BJ (cell line): Measurements from ENCODE around the gene AOPEP. TPM values are rescaled to one million over a fixed set of nuclear protein-coding genes. Genes with fewer than 3 reads are reported as not detected.

Source experiments
- CTCF ChIA-PET: fragments of 350-600 bp; formaldehyde crosslinking; extraction: SDS; loops from one replicate; lab custom pipeline; 2021; ENCODE audit warnings: antibody characterized with exemption, inconsistent platforms; lab: Yijun Ruan, JAX
- POLR2A ChIA-PET: fragments of 300-600 bp; sonication (Branson Sonifier 250); formaldehyde crosslinking; extraction: SDS; loops from one replicate; lab custom pipeline; 2021; ENCODE audit warnings: antibody characterized with exemption; lab: Charles Lee
- DNase-seq: peaks from one replicate; pipeline ENCODE4 v3.0.0-alpha.2; 2011; ENCODE audit warnings: low read depth
- H3K27me3 ChIP-seq: 2 replicates; pipeline ENCODE4 v1.6.0; 2011; ENCODE audit warnings: low read length; ENCODE audit not compliant: control insufficient read depth, insufficient read depth
- H3K36me3 ChIP-seq: 2 replicates; pipeline ENCODE4 v1.5.1; 2011; ENCODE audit warnings: low read length; ENCODE audit not compliant: control insufficient read depth, insufficient read depth
- H3K4me3 ChIP-seq: 2 replicates; pipeline ENCODE4 v1.5.1; 2011; ENCODE audit warnings: low read depth, mild to moderate bottlenecking, control low read depth, low read length
- CTCF ChIP-seq: IDR thresholded peaks from 2 replicates; pipeline ENCODE4 v1.5.1; 2011; ENCODE audit warnings: low read depth, mild to moderate bottlenecking, control low read depth, inconsistent platforms, low read length, moderate library complexity; ENCODE audit not compliant: insufficient read depth
- polyA plus RNA-seq: library from polyadenylated mRNA; depleted of rRNA; stranded (reverse); fragments of >200 nt; gene quantifications from 2 replicates; pipeline ENCODE4 v1.2.3, GENCODE V29; 2011

AOPEP gene
- polyA plus RNA-seq, 1 experiment, result 52.1 TPM

GRCh38 chr9:95116002-95116807 is 389.7 kb downstream of the AOPEP start:
- no peak for TF ChIP-seq CTCF
- Histone ChIP-seq H3K36me3 (peaks cover 11% of the 10 kb centered on the region), H3K4me3 (no peak overlapping the region), H3K27me3 (no peaks in the 10 kb centered on the region)
- ChIA-PET CTCF (interaction anchor here (0.7 to 2.8 kb wide), 4 partner anchors 11 to 435 kb away, joined by 3 to 8 read pairs (median 6); no protein-coding TSS in a partner anchor), POLR2A (interaction anchor here (0.5 kb wide), 1 partner anchor 334 kb away, joined by 4 read pairs; no protein-coding TSS in a partner anchor)
- no peak for DNase-seq

GRCh38 chr9:95116808-95117204 is 390.3 kb downstream of the AOPEP start:
- CTCF ChIA-PET, result interaction anchor here (0.7 to 2.8 kb wide), 2 partner anchors 10 to 435 kb away, joined by 3 to 8 read pairs; no protein-coding TSS in a partner anchor

GRCh38 chr9:95118596-95118995 is 392.1 kb downstream of the AOPEP start:
- CTCF ChIA-PET, result interaction anchor here (2.0 to 4.1 kb wide), 2 partner anchors 8 to 12 kb away, joined by 7 to 19 read pairs; no protein-coding TSS in a partner anchor
- no peak for TF ChIP-seq CTCF
- no peaks in the 10 kb centered on the region for H3K36me3 ChIP-seq
- DNase-seq, result no peak
- no peak overlapping the region for H3K4me3 ChIP-seq
- POLR2A ChIA-PET, result no interaction called here
- no peaks in the 10 kb centered on the region for H3K27me3 ChIP-seq

More at GRCh38 chr9:95116808-95117204, 390.3 kb downstream of the AOPEP start:
- peaks cover 8% of the 10 kb centered on the region for H3K36me3 ChIP-seq
- DNase-seq, result no peak
- H3K4me3 ChIP-seq, result no peak overlapping the region
- POLR2A ChIA-PET, result interaction anchor here (0.5 kb wide), 1 partner anchor 335 kb away, joined by 4 read pairs; no protein-coding TSS in a partner anchor
- TF ChIP-seq CTCF, result no peak
- H3K27me3 ChIP-seq, result no peaks in the 10 kb centered on the region

GRCh38 chr9:95120781-95121370 is 394.4 kb downstream of the AOPEP start:
- H3K27me3 ChIP-seq, result no peaks in the 10 kb centered on the region
- CTCF ChIA-PET, result interaction anchor here (1.0 to 4.1 kb wide), 3 partner anchors 10 to 439 kb away, joined by 5 to 19 read pairs (median 6); no protein-coding TSS in a partner anchor
- H3K4me3 ChIP-seq, result no peak overlapping the region
- POLR2A ChIA-PET, result no interaction called here
- no peaks in the 10 kb centered on the region for H3K36me3 ChIP-seq
- TF ChIP-seq CTCF, result no peak
- DNase-seq, result no peak
